HG02885 (cell line): ENCODE measurements around the gene FAM209A.
"Not testable (repeated sequence)": the region's sequence is repeated elsewhere in the genome, so short reads cannot be mapped to it uniquely, and the experiment has no call there.

Experiments used
- ATAC-seq: cut with Tn5 transposase; IDR thresholded peaks from one replicate; pipeline ENCODE4 v1.9.1; 2021; ENCODE audit warnings: mild to moderate bottlenecking; ENCODE audit not compliant: unreplicated experiment, poor library complexity

FAM209A gene

GRCh38 chr20:56532946-56533345 is 8.4 kb downstream of the FAM209A start, which contains the start of gene FAM209B:
TSS of gene FAM209B (plus strand) at chr20:56533246. CDS start at chr20:56533342, 96 bp downstream.
- ATAC-seq, result not testable (repeated sequence)

DNA sequence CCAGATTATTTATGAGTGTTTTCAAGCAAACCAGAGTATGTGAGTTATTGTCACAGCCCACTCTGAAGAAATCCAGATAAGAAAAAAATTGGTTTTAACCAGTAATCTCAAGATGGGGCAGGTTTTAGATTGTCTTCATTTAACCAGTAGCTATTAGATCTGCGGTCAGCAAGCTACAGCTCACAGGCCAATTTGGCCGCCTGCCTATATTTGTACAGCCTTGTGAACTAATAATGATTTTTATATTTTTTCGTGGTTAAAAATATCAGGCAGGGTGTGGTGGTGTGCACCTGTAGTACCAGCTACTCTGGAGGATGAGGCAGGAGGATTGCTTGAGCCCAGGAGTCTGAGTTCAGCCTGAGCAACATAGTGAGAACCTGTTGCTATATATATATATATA is 13.5 kb downstream of the FAM209A start:
- ATAC-seq, result no peak

GRCh38 chr20:56540415-56540814 is 15.9 kb downstream of the FAM209A start:
- no peak for ATAC-seq

- no peak for ATAC-seq
Measured at GRCh38 chr20:56542489-56543030, 18.0 kb downstream of the FAM209A start.

DNA sequence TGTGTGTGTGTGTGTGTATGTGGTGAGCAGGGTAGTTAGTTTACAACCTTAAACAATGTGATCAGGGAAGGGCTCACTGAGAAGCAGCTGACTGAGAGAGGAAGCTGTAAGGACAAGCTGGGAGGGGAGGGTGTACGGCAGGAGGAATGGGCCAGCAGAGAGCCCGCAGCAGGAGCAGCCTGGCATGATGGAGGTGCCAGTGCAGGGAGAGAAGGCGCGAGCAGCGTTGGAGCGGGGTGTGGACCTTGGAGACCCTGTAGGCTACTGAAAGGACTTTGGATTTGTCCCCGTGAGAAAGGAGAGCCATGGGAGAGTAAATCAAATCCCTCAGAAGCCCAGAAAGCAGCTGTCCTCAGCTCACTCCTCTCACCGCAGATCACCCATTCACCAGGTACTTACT is 27.0 kb downstream of the FAM209A start:
- no peak for ATAC-seq

GRCh38 chr20:56552911-56553629 is 28.5 kb downstream of the FAM209A start:
- no peak for ATAC-seq

DNA sequence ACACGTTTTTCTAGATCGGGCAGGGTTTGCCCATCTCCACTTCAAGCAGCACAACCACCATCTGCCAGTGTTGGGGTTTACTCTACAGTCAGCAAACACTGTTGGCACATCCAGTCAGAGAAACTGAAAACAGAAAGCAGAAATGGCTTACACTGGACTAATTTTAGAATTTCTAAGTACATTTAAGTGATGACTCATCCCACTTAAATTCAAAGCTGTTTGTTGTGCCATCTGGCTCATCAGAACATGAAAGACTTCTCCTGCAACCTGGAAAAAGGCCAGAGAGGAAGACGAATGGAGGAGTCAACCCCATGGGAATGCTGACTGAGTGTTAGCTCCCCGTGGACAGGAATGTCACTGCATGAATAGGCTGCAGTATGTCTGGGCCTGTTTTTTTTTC is 30.3 kb downstream of the FAM209A start:
- ATAC-seq, result peak; percentile 83

- no peak for ATAC-seq
Measured at GRCh38 chr20:56558968-56559367, 34.4 kb downstream of the FAM209A start.

DNA sequence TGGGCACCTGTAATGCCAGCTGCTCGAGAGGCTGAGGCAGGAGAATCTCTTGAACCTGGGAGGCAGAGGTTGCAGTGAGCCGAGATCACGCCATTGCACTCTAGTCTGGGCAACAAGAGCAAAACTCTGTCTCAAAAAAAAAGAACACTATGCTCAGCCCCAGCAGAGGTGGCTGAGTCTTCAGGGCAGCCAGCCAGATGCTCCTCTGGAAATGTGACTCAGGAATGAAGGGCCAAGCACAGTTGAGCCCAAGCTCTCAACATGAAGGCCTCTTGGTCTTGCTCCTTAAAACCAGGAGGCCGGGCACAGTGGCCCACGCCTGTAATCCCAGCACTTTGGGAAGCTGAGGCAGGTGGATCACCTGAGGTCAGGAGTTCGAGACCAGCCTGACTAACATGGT is 40.0 kb downstream of the FAM209A start:
- not testable (repeated sequence) for ATAC-seq

DNA sequence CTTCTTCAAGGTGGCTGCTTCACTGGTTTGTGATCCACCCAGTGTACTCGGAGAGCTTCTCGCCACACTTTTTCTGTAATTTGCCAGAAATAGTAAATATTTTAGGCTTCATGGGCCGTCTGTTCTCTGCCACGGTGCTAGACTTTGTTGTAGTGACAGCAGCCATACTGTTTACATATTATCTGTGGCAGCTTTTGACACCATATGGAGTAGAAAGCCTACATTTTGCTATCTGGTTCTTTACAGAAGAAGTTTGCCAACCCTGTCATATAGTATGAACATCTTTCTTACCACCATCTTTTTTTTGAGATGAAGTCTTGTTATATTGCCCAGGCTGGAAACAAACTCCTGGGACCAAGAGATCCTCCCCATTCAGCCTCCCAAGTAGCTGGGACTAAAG is 41.0 kb downstream of the FAM209A start:
- ATAC-seq, result no peak

DNA sequence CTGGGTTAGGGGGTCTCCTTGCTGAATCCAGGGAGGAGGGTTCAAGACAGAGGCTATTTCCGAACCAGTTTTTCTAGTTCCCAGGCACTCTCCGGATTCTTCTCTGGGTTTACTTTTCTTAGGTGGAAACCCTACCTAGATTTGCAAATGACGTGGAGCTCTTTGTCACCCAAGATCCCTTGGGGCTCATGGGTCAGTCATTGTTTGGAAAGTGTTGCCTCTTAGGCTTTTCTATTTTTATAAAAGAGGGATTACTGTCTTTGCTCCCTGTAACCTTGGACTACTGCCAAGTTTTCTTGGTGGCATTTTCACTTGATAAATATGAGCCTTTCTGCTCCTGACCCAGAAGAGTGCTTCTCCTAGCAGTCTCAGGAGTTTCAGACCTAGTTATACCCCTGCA is 42.1 kb downstream of the FAM209A start:
- ATAC-seq, result no peak

DNA sequence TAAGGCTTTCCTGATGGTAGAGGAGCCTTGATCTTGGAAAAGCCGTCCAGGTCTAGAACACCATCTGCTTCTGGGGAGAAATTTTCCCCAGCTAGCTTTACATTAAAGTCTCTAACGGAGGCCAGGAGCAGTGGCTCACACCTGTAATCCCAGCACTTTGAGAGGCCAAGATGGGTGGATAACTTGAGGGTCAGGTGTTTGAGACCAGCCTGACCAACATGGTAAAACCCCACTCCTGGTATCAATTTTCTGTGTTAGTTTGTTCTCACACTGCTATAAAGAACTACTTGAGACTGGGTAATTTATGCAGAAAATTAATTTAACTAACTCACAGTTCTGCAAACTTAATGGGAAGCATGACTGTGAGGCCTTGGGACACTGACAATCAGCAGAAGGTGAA is 46.3 kb downstream of the FAM209A start:
- no peak for ATAC-seq

- no peak for ATAC-seq
Measured at GRCh38 chr20:56572172-56572571, 47.6 kb downstream of the FAM209A start.

GRCh38 chr20:56573986-56574385 is 49.4 kb downstream of the FAM209A start:
- ATAC-seq, result no peak

GRCh38 chr20:56574531-56575142 is 50.1 kb downstream of the FAM209A start:
- no peak for ATAC-seq

- no peak for ATAC-seq
Measured at GRCh38 chr20:56575157-56575556, 50.6 kb downstream of the FAM209A start.
